ENCODE data around the gene OCLN.
"Not testable (repeated sequence)": the region's sequence is repeated elsewhere in the genome, so short reads cannot be mapped to it uniquely, and the experiment has no call there.

OCLN gene

GRCh38 chr5:69492391-69492922, at the start of gene OCLN:
OCLN (plus strand) TSS chr5:69492790; CDS start chr5:69504245, 11,455 bp downstream.
- DNase-seq: no peak

- DNase-seq: no peak
Measured at GRCh38 chr5:69444127-69444754, 48.3 kb upstream of the OCLN start.

GRCh38 chr5:69449511-69449910, 43.1 kb upstream of the OCLN start:
- DNase-seq: no peak

GRCh38 chr5:69450116-69450515, 42.5 kb upstream of the OCLN start:
- peak; percentile 31 to 61 for DNase-seq

GRCh38 chr5:69450527-69450926, 42.1 kb upstream of the OCLN start:
- DNase-seq: not testable (repeated sequence)

GRCh38 chr5:69451941-69452647, 40.5 kb upstream of the OCLN start:
- DNase-seq: no peak

GRCh38 chr5:69453487-69453886, 39.1 kb upstream of the OCLN start:
- not testable (repeated sequence) for DNase-seq

GRCh38 chr5:69454460-69455249, 37.9 kb upstream of the OCLN start:
- no peak for DNase-seq

- DNase-seq: not testable (repeated sequence)
Measured at GRCh38 chr5:69455428-69455988, 37.1 kb upstream of the OCLN start.

GRCh38 chr5:69462170-69462569, 30.4 kb upstream of the OCLN start:
- no peak for DNase-seq

- not testable (repeated sequence) for DNase-seq
Measured at GRCh38 chr5:69466375-69466774, 26.2 kb upstream of the OCLN start.

GRCh38 chr5:69467442-69468225, 25.0 kb upstream of the OCLN start:
- no peak for DNase-seq

GRCh38 chr5:69468631-69469030, 24.0 kb upstream of the OCLN start:
- DNase-seq: no peak

- DNase-seq: not testable (repeated sequence)
Measured at GRCh38 chr5:69471516-69471915, 21.1 kb upstream of the OCLN start.

- not testable (repeated sequence) for DNase-seq
Measured at GRCh38 chr5:69472535-69473143, 20.0 kb upstream of the OCLN start.

GRCh38 chr5:69477170-69477569, 15.4 kb upstream of the OCLN start:
- no peak for DNase-seq

- DNase-seq: not testable (repeated sequence)
Measured at GRCh38 chr5:69478296-69478695, 14.3 kb upstream of the OCLN start.

GRCh38 chr5:69484891-69485290, 7.7 kb upstream of the OCLN start:
- no peak for DNase-seq

GRCh38 chr5:69485471-69485870, 7.1 kb upstream of the OCLN start:
- DNase-seq: no peak

GRCh38 chr5:69489246-69489645, 3.3 kb upstream of the OCLN start:
- DNase-seq: no peak

GRCh38 chr5:69491027-69491426, 1.6 kb upstream of the OCLN start:
- DNase-seq: no peak
